ENCODE data around the gene CYP39A1. TPM values are rescaled to one million over a fixed set of nuclear protein-coding genes. Genes with fewer than 3 reads are reported as not detected.

Gene CYP39A1
- total RNA-seq, 2 donors from 2014 or later, result 4.3 to 4.4 TPM

GRCh38 chr6:46637145-46637544, 15.5 kb downstream of the CYP39A1 start:
- no peak for DNase-seq
- TF ChIP-seq CTCF (IDR thresholded peaks at IDR 0.05), result no peak
- no peak overlapping the region for H3K4me3 ChIP-seq
- no peak overlapping the region for H3K27ac ChIP-seq
- intact Hi-C loops (cut with DNase I), result no loop called here
- H3K27me3 ChIP-seq, result no peaks in the 10 kb centered on the region
- no peaks in the 10 kb centered on the region for H3K36me3 ChIP-seq
- no peak overlapping the region for H3K9ac ChIP-seq (ENCODE audit: low read depth in 2 of 2, low read length in 2 of 2)
- no peaks in the 10 kb centered on the region for H3K9me3 ChIP-seq
- no peaks in the 10 kb centered on the region for H3K4me1 ChIP-seq

GRCh38 chr6:46635462-46635861, 17.2 kb downstream of the CYP39A1 start:
- no peak for DNase-seq
- no peak overlapping the region for H3K27ac ChIP-seq
- no peak for TF ChIP-seq CTCF (IDR thresholded peaks at IDR 0.05)
- H3K4me3 ChIP-seq, result no peak overlapping the region
- no peak overlapping the region for H3K9ac ChIP-seq (ENCODE audit: low read depth in 2 of 2, low read length in 2 of 2)
- no peaks in the 10 kb centered on the region for H3K9me3 ChIP-seq
- no peaks in the 10 kb centered on the region for H3K36me3 ChIP-seq
- intact Hi-C loops (cut with DNase I), result no loop called here
- no peaks in the 10 kb centered on the region for H3K4me1 ChIP-seq
- H3K27me3 ChIP-seq, result no peaks in the 10 kb centered on the region

GRCh38 chr6:46632053-46632452, 20.6 kb downstream of the CYP39A1 start:
- Histone ChIP-seq H3K27me3 (no peaks in the 10 kb centered on the region), H3K27ac (no peak overlapping the region), H3K9me3 (no peaks in the 10 kb centered on the region), H3K9ac (ENCODE audit: low read depth in 2 of 2, low read length in 2 of 2) (no peak overlapping the region), H3K36me3 (no peaks in the 10 kb centered on the region), H3K4me1 (no peaks in the 10 kb centered on the region), H3K4me3 (no peak overlapping the region)
- TF ChIP-seq CTCF (IDR thresholded peaks at IDR 0.05), result no peak
- intact Hi-C loops (cut with DNase I), result no loop called here
- no peak for DNase-seq

GRCh38 chr6:46629691-46630090, 22.9 kb downstream of the CYP39A1 start:
- Histone ChIP-seq H3K9me3 (no peaks in the 10 kb centered on the region), H3K4me3 (no peak overlapping the region), H3K27ac (no peak overlapping the region), H3K27me3 (no peaks in the 10 kb centered on the region), H3K9ac (ENCODE audit: low read depth in 2 of 2, low read length in 2 of 2) (no peak overlapping the region), H3K36me3 (no peaks in the 10 kb centered on the region), H3K4me1 (no peaks in the 10 kb centered on the region)
- no peak for DNase-seq
- intact Hi-C loops (cut with DNase I), result loop anchor here (10.0 kb wide), 1 partner anchor 405 kb away; no protein-coding TSS in a partner anchor
- no peak for TF ChIP-seq CTCF (IDR thresholded peaks at IDR 0.05)

- intact Hi-C loops (cut with DNase I), result loop anchor here (10.0 kb wide), 1 partner anchor 404 kb away; no protein-coding TSS in a partner anchor
- Histone ChIP-seq H3K27me3 (no peaks in the 10 kb centered on the region), H3K27ac (no peak overlapping the region), H3K9me3 (no peaks in the 10 kb centered on the region), H3K36me3 (no peaks in the 10 kb centered on the region), H3K4me3 (no peak overlapping the region), H3K4me1 (no peaks in the 10 kb centered on the region), H3K9ac (ENCODE audit: low read depth in 2 of 2, low read length in 2 of 2) (no peak overlapping the region)
- DNase-seq, result no peak
- TF ChIP-seq CTCF (IDR thresholded peaks at IDR 0.05), result no peak
Observed at GRCh38 chr6:46628976-46629375, 23.6 kb downstream of the CYP39A1 start.
